Stimulated activated naive CD4-positive, alpha-beta T cell (primary cell): Measurements from ENCODE around the gene PDXP.
"Not testable (repeated sequence)": the region's sequence is repeated elsewhere in the genome, so short reads cannot be mapped to it uniquely, and the experiment has no call there.

Experiments used
- DNase-seq, 6 experiments: peaks; one replicate each; lab custom pipeline; 2025; lab: John Stamatoyannopoulos, UW

The PDXP gene

GRCh38 chr22:37647317-37647716 lies 11.2 kb upstream of the PDXP start:
- no peak for DNase-seq

GRCh38 chr22:37647928-37648327 lies 10.6 kb upstream of the PDXP start:
- DNase-seq: no peak

GRCh38 chr22:37650463-37651136 lies 7.9 kb upstream of the PDXP start:
- DNase-seq: no peak

GRCh38 chr22:37654563-37655251 lies 3.8 kb upstream of the PDXP start:
- no peak for DNase-seq

- no peak for DNase-seq
Observed at GRCh38 chr22:37655252-37655563, 3.3 kb upstream of the PDXP start.

- not testable (repeated sequence) for DNase-seq
Observed at GRCh38 chr22:37656583-37656982, 1.9 kb upstream of the PDXP start.

GRCh38 chr22:37657590-37658132 lies 862 bp upstream of the PDXP start:
- DNase-seq: no peak

GRCh38 chr22:37659066-37659896 lies 758 bp downstream of the PDXP start:
- peak in 2 of 6 experiments; percentile 34 to 40 for DNase-seq

- DNase-seq: no peak
Observed at GRCh38 chr22:37659897-37660708, 1.6 kb downstream of the PDXP start.

- DNase-seq: no peak
Observed at GRCh38 chr22:37660709-37661045, 2.2 kb downstream of the PDXP start.

- DNase-seq: peak in 5 of 6 experiments; percentile 10 to 43 (median 23)
Observed at GRCh38 chr22:37661160-37661924, 2.8 kb downstream of the PDXP start.

- DNase-seq: no peak
Observed at GRCh38 chr22:37662039-37662438, 3.5 kb downstream of the PDXP start.

GRCh38 chr22:37663521-37664140 lies 5.1 kb downstream of the PDXP start:
- DNase-seq: no peak

- no peak for DNase-seq
Observed at GRCh38 chr22:37664249-37665101, 6.0 kb downstream of the PDXP start.

- no peak for DNase-seq
Observed at GRCh38 chr22:37665487-37665886, 7.0 kb downstream of the PDXP start.

- no peak for DNase-seq
Observed at GRCh38 chr22:37669586-37669985, 11.1 kb downstream of the PDXP start.

- DNase-seq: peak; percentile 14 to 49 (median 25)
Observed at GRCh38 chr22:37672206-37672919, 13.8 kb downstream of the PDXP start.

GRCh38 chr22:37672920-37673455 lies 14.5 kb downstream of the PDXP start:
- DNase-seq: no peak

- no peak for DNase-seq
Observed at GRCh38 chr22:37674248-37674647, 15.7 kb downstream of the PDXP start.
